HEK293 (cell line): ENCODE results near the gene PANX3.

Experiments used
- CTCF ChIA-PET: fragments of 350-600 bp; formaldehyde crosslinking; extraction: SDS; loops from one replicate; lab custom pipeline; 2021; ENCODE audit warnings: antibody characterized with exemption; lab: Yijun Ruan, JAX
- POLR2A ChIA-PET: fragments of 300-600 bp; formaldehyde crosslinking; extraction: SDS; loops from one replicate; lab custom pipeline; 2020; ENCODE audit warnings: antibody characterized with exemption, inconsistent platforms; lab: Yijun Ruan, JAX
- H3K27ac ChIP-seq: fragments of 200-500 bp; sonication (Bioruptor generic); 2 replicates; pipeline ENCODE4 v1.5.1; 2014; ENCODE audit warnings: low read depth, low read length, control low read depth, inconsistent platforms; ENCODE audit errors: extremely low read depth
- H3K36me3 ChIP-seq, 2 experiments: fragments of 200-500 bp in 1 of 2; sonication (Bioruptor generic) in 1 of 2; 1 replicate in 1 of 2; 2 replicates in 1 of 2; pipeline ENCODE4 v1.5.1; 2014 to 2017; ENCODE audit warnings: inconsistent platforms in 2 of 2, low read length in 2 of 2; ENCODE audit not compliant: control insufficient read depth in 2 of 2, insufficient read depth in 1 of 2
- H3K4me1 ChIP-seq: fragments of 200-500 bp; sonication (Bioruptor generic); 2 replicates; pipeline ENCODE4 v1.5.1; 2014; ENCODE audit warnings: mild to moderate bottlenecking, low read length, inconsistent platforms; ENCODE audit not compliant: control insufficient read depth, insufficient read depth
- H3K4me3 ChIP-seq: 2 replicates; pipeline ENCODE4 v1.5.1; 2011; ENCODE audit warnings: low read depth, mild to moderate bottlenecking, control low read depth, low read length, moderate library complexity
- H3K9me3 ChIP-seq: fragments of 200-500 bp; sonication (Bioruptor generic); 2 replicates; pipeline ENCODE4 v1.5.1; 2014; ENCODE audit warnings: low read depth, low read length, inconsistent platforms; ENCODE audit not compliant: control insufficient read depth, insufficient read depth
- ATF2 ChIP-seq: fragments of 450-650 bp; formaldehyde crosslinking; IDR thresholded peaks from 2 replicates; pipeline ENCODE4 v1.5.1; 2016; ENCODE audit warnings: missing biosample characterization, missing genetic modification characterization, low read depth
- GLIS2 ChIP-seq: fragments of 450-650 bp; formaldehyde crosslinking; IDR thresholded peaks from 2 replicates; pipeline ENCODE4 v1.5.1; 2016; ENCODE audit warnings: missing biosample characterization, missing genetic modification characterization
- MYNN ChIP-seq: fragments of 450-650 bp; formaldehyde crosslinking; IDR thresholded peaks from 2 replicates; pipeline ENCODE4 v1.5.1; 2016; ENCODE audit warnings: missing biosample characterization, missing genetic modification characterization, borderline replicate concordance
- PRDM1 ChIP-seq: fragments of 450-650 bp; formaldehyde crosslinking; IDR thresholded peaks from 2 replicates; pipeline ENCODE4; 2016; ENCODE audit warnings: missing biosample characterization, missing genetic modification characterization
- PRDM2 ChIP-seq: fragments of 450-650 bp; formaldehyde crosslinking; IDR thresholded peaks from 2 replicates; pipeline ENCODE4 v1.5.1; 2016; ENCODE audit warnings: missing biosample characterization, missing genetic modification characterization, borderline replicate concordance
- SP7 ChIP-seq: fragments of 450-650 bp; formaldehyde crosslinking; IDR thresholded peaks from 2 replicates; pipeline ENCODE4 v1.5.1; 2016; ENCODE audit warnings: missing biosample characterization, missing genetic modification characterization
- TRIM28 ChIP-seq: IDR thresholded peaks from 2 replicates; pipeline ENCODE4 v1.6.1; 2011; ENCODE audit warnings: low read length, control low read depth, borderline replicate concordance
- ZNF121 ChIP-seq: fragments of 450-650 bp; formaldehyde crosslinking; IDR thresholded peaks from 2 replicates; pipeline ENCODE4 v1.5.1; 2016; ENCODE audit warnings: missing biosample characterization, missing genetic modification characterization
- ZNF157 ChIP-seq: fragments of 450-650 bp; formaldehyde crosslinking; IDR thresholded peaks from 2 replicates; pipeline ENCODE4 v1.5.1; 2016; ENCODE audit warnings: missing biosample characterization, missing genetic modification characterization
- ZNF214 ChIP-seq: fragments of 450-650 bp; formaldehyde crosslinking; IDR thresholded peaks from 2 replicates; pipeline ENCODE4 v1.5.1; 2017; ENCODE audit warnings: missing biosample characterization, mild to moderate bottlenecking, missing genetic modification characterization, borderline replicate concordance
- ZNF239 ChIP-seq: fragments of 450-650 bp; formaldehyde crosslinking; IDR thresholded peaks from 2 replicates; pipeline ENCODE4 v1.5.1; 2016; ENCODE audit warnings: missing biosample characterization, missing genetic modification characterization
- ZNF266 ChIP-seq: fragments of 450-650 bp; formaldehyde crosslinking; IDR thresholded peaks from 2 replicates; pipeline ENCODE4 v1.5.1; 2016; ENCODE audit warnings: missing biosample characterization, missing genetic modification characterization, low read depth
- ZNF366 ChIP-seq: fragments of 450-650 bp; formaldehyde crosslinking; conservative IDR thresholded peaks from 2 replicates; pipeline ENCODE4 v1.5.1; 2016; ENCODE audit warnings: missing biosample characterization, missing genetic modification characterization
- ZNF416 ChIP-seq: fragments of 450-650 bp; formaldehyde crosslinking; IDR thresholded peaks from 2 replicates; pipeline ENCODE4 v1.5.1; 2016; ENCODE audit warnings: missing biosample characterization, missing genetic modification characterization
- ZNF501 ChIP-seq: fragments of 450-650 bp; formaldehyde crosslinking; IDR thresholded peaks from 2 replicates; pipeline ENCODE4 v1.5.1; 2016; ENCODE audit warnings: missing biosample characterization, missing genetic modification characterization
- ZNF510 ChIP-seq: fragments of 450-650 bp; formaldehyde crosslinking; IDR thresholded peaks from 2 replicates; pipeline ENCODE4 v1.5.1; 2018; ENCODE audit warnings: mild to moderate bottlenecking, missing genetic modification characterization, missing biosample characterization; ENCODE audit not compliant: insufficient replicate concordance
- ZNF513 ChIP-seq: fragments of 450-650 bp; IDR thresholded peaks from 2 replicates; pipeline ENCODE4 v1.5.1; 2018; ENCODE audit warnings: missing biosample characterization, missing genetic modification characterization
- ZNF529 ChIP-seq: fragments of 450-650 bp; formaldehyde crosslinking; IDR thresholded peaks from 2 replicates; pipeline ENCODE4 v1.5.1; 2017; ENCODE audit warnings: missing genetic modification characterization, missing biosample characterization; ENCODE audit not compliant: insufficient replicate concordance
- ZNF623 ChIP-seq: fragments of 450-650 bp; formaldehyde crosslinking; IDR thresholded peaks from 2 replicates; pipeline ENCODE4 v1.5.1; 2016; ENCODE audit warnings: missing biosample characterization, missing genetic modification characterization
- TF ChIP-seq, protein P1 (sequence below): fragments of 450-650 bp; formaldehyde crosslinking; IDR thresholded peaks from 2 replicates; pipeline ENCODE4 v1.5.1; 2016; ENCODE audit warnings: missing biosample characterization, missing genetic modification characterization
- TF ChIP-seq, protein P2 (sequence below): fragments of 450-650 bp; formaldehyde crosslinking; IDR thresholded peaks from 2 replicates; pipeline ENCODE4 v1.5.1; 2017; ENCODE audit warnings: missing biosample characterization, mild to moderate bottlenecking, missing genetic modification characterization, moderate library complexity

Gene PANX3

GRCh38 chr11:124622531-124623451 lies 11.6 kb downstream of the PANX3 start, which contains the start of gene TBRG1:
TSS of gene TBRG1 (plus strand) at chr11:124622864. CDS start at chr11:124623084, 220 bp downstream.
- Histone ChIP-seq H3K27ac (peak within 1 kb of the TSS; percentile 74), H3K4me3 (peak within 1 kb of the TSS; percentile 99), H3K9me3 (no peaks in the 10 kb centered on the region), H3K36me3 (peaks cover 0 to 34% of the 10 kb centered on the region in 2 experiments; a peak in 1 of 3 replicates), H3K4me1 (no peaks in the 10 kb centered on the region)
- ChIA-PET POLR2A (interaction anchor here (0.6 to 1.6 kb wide), 13 partner anchors 9 to 310 kb away, joined by 3 to 6 read pairs (median 3); partner anchors contain the start of gene NRGN), CTCF (interaction anchor here (0.5 to 1.4 kb wide), 7 partner anchors 22 to 1148 kb away, joined by 3 to 5 read pairs (median 3); no protein-coding TSS in a partner anchor)
- no peak for TF ChIP-seq ZNF239 (tag by site-specific recombination)
- no peak for TF ChIP-seq ZNF529 (tag by site-specific recombination)
- 0 out of 2 replicates have a peak, but pooled peaks have one; percentile 21 for TF ChIP-seq PRDM1 (tag by site-specific recombination)
- TF ChIP-seq ZNF623: no peak
- TF ChIP-seq ZNF501 (tag by site-specific recombination): peak; percentile 90; the same call in 1 of the 2 replicates
- no peak for TF ChIP-seq ZNF157
- TF ChIP-seq, protein P1, sequence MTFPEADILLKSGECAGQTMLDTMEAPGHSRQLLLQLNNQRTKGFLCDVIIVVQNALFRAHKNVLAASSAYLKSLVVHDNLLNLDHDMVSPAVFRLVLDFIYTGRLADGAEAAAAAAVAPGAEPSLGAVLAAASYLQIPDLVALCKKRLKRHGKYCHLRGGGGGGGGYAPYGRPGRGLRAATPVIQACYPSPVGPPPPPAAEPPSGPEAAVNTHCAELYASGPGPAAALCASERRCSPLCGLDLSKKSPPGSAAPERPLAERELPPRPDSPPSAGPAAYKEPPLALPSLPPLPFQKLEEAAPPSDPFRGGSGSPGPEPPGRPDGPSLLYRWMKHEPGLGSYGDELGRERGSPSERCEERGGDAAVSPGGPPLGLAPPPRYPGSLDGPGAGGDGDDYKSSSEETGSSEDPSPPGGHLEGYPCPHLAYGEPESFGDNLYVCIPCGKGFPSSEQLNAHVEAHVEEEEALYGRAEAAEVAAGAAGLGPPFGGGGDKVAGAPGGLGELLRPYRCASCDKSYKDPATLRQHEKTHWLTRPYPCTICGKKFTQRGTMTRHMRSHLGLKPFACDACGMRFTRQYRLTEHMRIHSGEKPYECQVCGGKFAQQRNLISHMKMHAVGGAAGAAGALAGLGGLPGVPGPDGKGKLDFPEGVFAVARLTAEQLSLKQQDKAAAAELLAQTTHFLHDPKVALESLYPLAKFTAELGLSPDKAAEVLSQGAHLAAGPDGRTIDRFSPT (tag by site-specific recombination): peak; percentile 97
- TF ChIP-seq TRIM28: peak; percentile 76; the same call in 1 of the 2 replicates
- TF ChIP-seq ZNF214: no peak
- TF ChIP-seq ZNF121 (tag by site-specific recombination): no peak
- no peak for TF ChIP-seq MYNN (tag by site-specific recombination)
- TF ChIP-seq ZNF366 (tag by site-specific recombination): peak; percentile 26; the same call in 1 of the 2 replicates
- no peak for TF ChIP-seq ZNF510
- TF ChIP-seq, protein P2, sequence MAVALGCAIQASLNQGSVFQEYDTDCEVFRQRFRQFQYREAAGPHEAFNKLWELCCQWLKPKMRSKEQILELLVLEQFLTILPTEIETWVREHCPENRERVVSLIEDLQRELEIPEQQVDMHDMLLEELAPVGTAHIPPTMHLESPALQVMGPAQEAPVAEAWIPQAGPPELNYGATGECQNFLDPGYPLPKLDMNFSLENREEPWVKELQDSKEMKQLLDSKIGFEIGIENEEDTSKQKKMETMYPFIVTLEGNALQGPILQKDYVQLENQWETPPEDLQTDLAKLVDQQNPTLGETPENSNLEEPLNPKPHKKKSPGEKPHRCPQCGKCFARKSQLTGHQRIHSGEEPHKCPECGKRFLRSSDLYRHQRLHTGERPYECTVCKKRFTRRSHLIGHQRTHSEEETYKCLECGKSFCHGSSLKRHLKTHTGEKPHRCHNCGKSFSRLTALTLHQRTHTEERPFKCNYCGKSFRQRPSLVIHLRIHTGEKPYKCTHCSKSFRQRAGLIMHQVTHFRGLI: no peak
- peak; percentile 54; the same call in 1 of the 2 replicates for TF ChIP-seq SP7 (tag by site-specific recombination)
- no peak for TF ChIP-seq ZNF513 (tag by site-specific recombination)
- 0 out of 2 replicates have a peak, but pooled peaks have one; percentile 55 for TF ChIP-seq GLIS2 (tag by site-specific recombination)
- no peak for TF ChIP-seq PRDM2 (tag by site-specific recombination)
- TF ChIP-seq ZNF416 (tag by site-specific recombination): no peak
- no peak for TF ChIP-seq ZNF266
- peak; percentile 38; the same call in 1 of the 2 replicates for TF ChIP-seq ATF2 (tag by site-specific recombination)
